HEK293 (cell line): Measurements from ENCODE around the gene SCYL1.

Experiments used
- AEBP2 ChIP-seq: fragments of 450-650 bp; formaldehyde crosslinking; IDR thresholded peaks from 2 replicates; pipeline ENCODE4 v1.5.1; 2016; ENCODE audit warnings: missing biosample characterization, missing genetic modification characterization, borderline replicate concordance
- BCL11A ChIP-seq: fragments of 450-650 bp; formaldehyde crosslinking; IDR thresholded peaks from 2 replicates; pipeline ENCODE4 v1.5.1; 2016; ENCODE audit warnings: low read depth, missing biosample characterization, missing genetic modification characterization
- GLIS2 ChIP-seq: fragments of 450-650 bp; formaldehyde crosslinking; IDR thresholded peaks from 2 replicates; pipeline ENCODE4 v1.5.1; 2016; ENCODE audit warnings: missing biosample characterization, missing genetic modification characterization
- INSM2 ChIP-seq: fragments of 450-650 bp; formaldehyde crosslinking; IDR thresholded peaks from 2 replicates; pipeline ENCODE4 v1.5.1; 2016; ENCODE audit warnings: missing biosample characterization, missing genetic modification characterization
- KLF16 ChIP-seq: fragments of 450-650 bp; formaldehyde crosslinking; IDR thresholded peaks from 2 replicates; pipeline ENCODE4 v1.5.1; 2017; ENCODE audit warnings: missing biosample characterization, missing genetic modification characterization
- KLF9 ChIP-seq: fragments of 450-650 bp; formaldehyde crosslinking; IDR thresholded peaks from 2 replicates; pipeline ENCODE4 v1.5.1; 2016; ENCODE audit warnings: missing biosample characterization, missing genetic modification characterization, low read depth
- PRDM10 ChIP-seq: fragments of 450-650 bp; formaldehyde crosslinking; IDR thresholded peaks from 2 replicates; pipeline ENCODE4 v1.5.1; 2016; ENCODE audit warnings: missing biosample characterization, missing genetic modification characterization
- PRDM2 ChIP-seq: fragments of 450-650 bp; formaldehyde crosslinking; IDR thresholded peaks from 2 replicates; pipeline ENCODE4 v1.5.1; 2016; ENCODE audit warnings: missing biosample characterization, missing genetic modification characterization, borderline replicate concordance
- YY1 ChIP-seq: fragments of 450-650 bp; formaldehyde crosslinking; IDR thresholded peaks from 2 replicates; pipeline ENCODE4 v1.5.1; 2018; ENCODE audit warnings: missing biosample characterization, missing genetic modification characterization
- YY2 ChIP-seq: fragments of 450-650 bp; formaldehyde crosslinking; IDR thresholded peaks from 2 replicates; pipeline ENCODE4 v1.5.1; 2016; ENCODE audit warnings: missing biosample characterization, missing genetic modification characterization
- ZBTB1 ChIP-seq: fragments of 450-650 bp; formaldehyde crosslinking; IDR thresholded peaks from 2 replicates; pipeline ENCODE4 v1.5.1; 2016; ENCODE audit warnings: missing biosample characterization, missing genetic modification characterization
- ZBTB20 ChIP-seq: fragments of 450-650 bp; formaldehyde crosslinking; IDR thresholded peaks from 2 replicates; pipeline ENCODE4 v1.5.1; 2016; ENCODE audit warnings: missing biosample characterization, missing genetic modification characterization
- ZBTB6 ChIP-seq: fragments of 450-650 bp; formaldehyde crosslinking; IDR thresholded peaks from 2 replicates; pipeline ENCODE4 v1.5.1; 2017; ENCODE audit warnings: missing biosample characterization, missing genetic modification characterization
- ZBTB8A ChIP-seq: fragments of 450-650 bp; formaldehyde crosslinking; IDR thresholded peaks from 2 replicates; pipeline ENCODE4 v1.5.1; 2016; ENCODE audit warnings: missing biosample characterization, missing genetic modification characterization
- ZFP3 ChIP-seq: fragments of 450-650 bp; formaldehyde crosslinking; IDR thresholded peaks from 2 replicates; pipeline ENCODE4 v1.5.1; 2016; ENCODE audit warnings: low read depth, missing biosample characterization, missing genetic modification characterization
- ZNF112 ChIP-seq: fragments of 450-650 bp; formaldehyde crosslinking; IDR thresholded peaks from 2 replicates; pipeline ENCODE4 v1.5.0; 2017; ENCODE audit warnings: missing biosample characterization, missing genetic modification characterization
- ZNF132 ChIP-seq: fragments of 450-650 bp; formaldehyde crosslinking; IDR thresholded peaks from 2 replicates; pipeline ENCODE4 v1.5.1; 2017; ENCODE audit warnings: missing biosample characterization, missing genetic modification characterization, borderline replicate concordance
- ZNF140 ChIP-seq: fragments of 450-650 bp; formaldehyde crosslinking; IDR thresholded peaks from 2 replicates; pipeline ENCODE4 v1.5.1; 2016; ENCODE audit warnings: missing biosample characterization, missing genetic modification characterization
- ZNF266 ChIP-seq: fragments of 450-650 bp; formaldehyde crosslinking; IDR thresholded peaks from 2 replicates; pipeline ENCODE4 v1.5.1; 2016; ENCODE audit warnings: missing biosample characterization, missing genetic modification characterization, low read depth
- ZNF274 ChIP-seq, 2 experiments: fragments of 200-500 bp in 1 of 2; fragments of 450-650 bp in 1 of 2; sonication (Bioruptor generic) in 1 of 2; formaldehyde crosslinking in 1 of 2; IDR thresholded peaks; 2 replicates each; pipeline versions ENCODE4 v1.5.1 to v1.6.1; 2014 to 2016; ENCODE audit warnings: borderline replicate concordance in 1 of 2, inconsistent platforms in 1 of 2, low read length in 1 of 2, missing biosample characterization in 1 of 2, missing genetic modification characterization in 1 of 2
- ZNF292 ChIP-seq: fragments of 450-650 bp; formaldehyde crosslinking; IDR thresholded peaks from 2 replicates; pipeline ENCODE4 v1.5.1; 2016; ENCODE audit warnings: low read depth, missing biosample characterization, missing genetic modification characterization, borderline replicate concordance
- ZNF571 ChIP-seq: fragments of 450-650 bp; formaldehyde crosslinking; IDR thresholded peaks from 2 replicates; pipeline ENCODE4 v1.5.0; 2017; ENCODE audit warnings: missing biosample characterization, missing genetic modification characterization
- ZNF629 ChIP-seq: fragments of 450-650 bp; formaldehyde crosslinking; IDR thresholded peaks from 2 replicates; pipeline ENCODE4 v1.5.1; 2017; ENCODE audit warnings: missing biosample characterization, missing genetic modification characterization
- ZNF707 ChIP-seq: fragments of 450-650 bp; formaldehyde crosslinking; IDR thresholded peaks from 2 replicates; pipeline ENCODE4 v1.5.1; 2016; ENCODE audit warnings: missing biosample characterization, missing genetic modification characterization
- ZNF76 ChIP-seq: fragments of 450-650 bp; formaldehyde crosslinking; IDR thresholded peaks from 2 replicates; pipeline ENCODE4; 2016; ENCODE audit warnings: low read depth, missing biosample characterization, missing genetic modification characterization, borderline replicate concordance

SCYL1 gene

GRCh38 chr11:65540290-65541092, 15.6 kb downstream of the SCYL1 start (continued):
- TF ChIP-seq INSM2 = no peak
- peak; percentile 61; the same call in 1 of the 2 replicates for TF ChIP-seq BCL11A (tag by site-specific recombination)
- peak; percentile 20; the same call in 1 of the 2 replicates for TF ChIP-seq ZBTB20 (tag by site-specific recombination)
- no peak for TF ChIP-seq YY1
- TF ChIP-seq KLF9 (tag by site-specific recombination) = peak; percentile 84
- no peak for TF ChIP-seq YY2 (tag by site-specific recombination)
- TF ChIP-seq ZNF629 = peak; percentile 56
- peak; percentile 54; the same call in 1 of the 2 replicates for TF ChIP-seq KLF16 (tag by site-specific recombination)
- TF ChIP-seq ZNF266 = no peak
- no peak for TF ChIP-seq ZBTB6 (tag by site-specific recombination)
- TF ChIP-seq PRDM2 (tag by site-specific recombination) = no peak
- no peak for TF ChIP-seq ZNF292 (tag by site-specific recombination)
- TF ChIP-seq ZNF707 (tag by site-specific recombination) = no peak
- peak; percentile 52; the same call in 1 of the 2 replicates for TF ChIP-seq ZNF76
- peak; percentile 62 for TF ChIP-seq GLIS2 (tag by site-specific recombination)
- no peak for TF ChIP-seq ZNF132
- TF ChIP-seq ZNF571 = no peak
- 0 out of 2 replicates have a peak, but pooled peaks have one; percentile 81 for TF ChIP-seq PRDM10 (tag by site-specific recombination)
- no peak for TF ChIP-seq ZNF112 (tag by site-specific recombination)
- no peak for TF ChIP-seq ZBTB1 (tag by site-specific recombination)
- TF ChIP-seq ZBTB8A (tag by site-specific recombination) = peak; percentile 100
- no peak for TF ChIP-seq AEBP2 (tag by site-specific recombination)
- TF ChIP-seq ZNF274 (IDR thresholded peaks at IDR 0.05; ENCODE audit: low read length) = no peak
- TF ChIP-seq ZNF274 (tag by site-specific recombination; IDR thresholded peaks at IDR 0.05; ENCODE audit: borderline replicate concordance) = no peak
- no peak for TF ChIP-seq ZNF140 (tag by site-specific recombination)
- no peak for TF ChIP-seq ZFP3 (tag by site-specific recombination)
